Neural crest cell (in vitro differentiated cells): ENCODE data around the gene CADM1. TPM values are rescaled to one million over a fixed set of nuclear protein-coding genes. Genes with fewer than 3 reads are reported as not detected.
A peak's percentile ranks its signal among the peaks of the same experiment; 100 is the strongest.

Experiments used
- DNase-seq: peaks from one replicate; pipeline ENCODE4 v3.0.0; 2021; ENCODE audit warnings: low read depth, mixed read lengths, low spot score
- H3K27ac Mint-ChIP-seq: one replicate; pipeline ENCODE4 v1.8.0; 2021; ENCODE audit warnings: mild to moderate bottlenecking, mixed read lengths; ENCODE audit not compliant: unreplicated experiment
- H3K27me3 Mint-ChIP-seq: 2 replicates; pipeline ENCODE4 v1.8.0; 2021; ENCODE audit warnings: low read depth, mild to moderate bottlenecking, mixed read lengths
- H3K36me3 Mint-ChIP-seq: 2 replicates; pipeline ENCODE4 v1.8.0; 2021; ENCODE audit warnings: low read depth, mild to moderate bottlenecking, mixed read lengths
- H3K4me1 Mint-ChIP-seq: 2 replicates; pipeline ENCODE4 v1.8.0; 2021; ENCODE audit warnings: mixed read lengths
- H3K4me3 Mint-ChIP-seq: one replicate; pipeline ENCODE4 v1.8.0; 2021; ENCODE audit warnings: mild to moderate bottlenecking, mixed read lengths
- H3K9me3 Mint-ChIP-seq: 2 replicates; pipeline ENCODE4 v1.8.0; 2021; ENCODE audit warnings: mixed read lengths
- CTCF ChIP-seq: fragments of 200-600 bp; sonication (generic); conservative IDR thresholded peaks from 2 replicates; pipeline ENCODE4 v1.5.0; 2021; ENCODE audit warnings: antibody characterized with exemption, mild to moderate bottlenecking
- total RNA-seq: library from RNA; stranded (reverse); gene quantifications from 2 replicates; pipeline ENCODE4 v1.2.1, GENCODE V29; 2021

CADM1 gene
- total RNA-seq, 1 donor from 2014 or later: 112 TPM

GRCh38 chr11:115326526-115326925 lies 177.7 kb downstream of the CADM1 start:
- no peak for DNase-seq
- Mint-ChIP-seq H3K9me3 (no peaks in the 10 kb centered on the region), H3K27me3 (no peaks in the 10 kb centered on the region), H3K36me3 (peaks cover 5% of the 10 kb centered on the region), H3K27ac (no peak overlapping the region), H3K4me1 (no peaks in the 10 kb centered on the region), H3K4me3 (no peak overlapping the region)
- TF ChIP-seq CTCF: no peak

GRCh38 chr11:115325523-115325922 lies 178.7 kb downstream of the CADM1 start:
- Mint-ChIP-seq H3K27ac (no peak overlapping the region), H3K9me3 (no peaks in the 10 kb centered on the region), H3K4me1 (no peaks in the 10 kb centered on the region), H3K36me3 (peaks cover 5% of the 10 kb centered on the region), H3K27me3 (no peaks in the 10 kb centered on the region), H3K4me3 (no peak overlapping the region)
- no peak for TF ChIP-seq CTCF
- DNase-seq: no peak

- Mint-ChIP-seq H3K27ac (no peak overlapping the region), H3K9me3 (no peaks in the 10 kb centered on the region), H3K36me3 (peaks cover 5% of the 10 kb centered on the region), H3K4me1 (peaks cover under 1% of the 10 kb centered on the region), H3K4me3 (no peak overlapping the region), H3K27me3 (no peaks in the 10 kb centered on the region)
- peak; percentile 89 for TF ChIP-seq CTCF
- no peak for DNase-seq
Observed at GRCh38 chr11:115324581-115325432, 179.4 kb downstream of the CADM1 start.

GRCh38 chr11:115322553-115323203 lies 181.5 kb downstream of the CADM1 start:
- Mint-ChIP-seq H3K4me1 (peaks cover 14% of the 10 kb centered on the region), H3K36me3 (no peaks in the 10 kb centered on the region), H3K27me3 (no peaks in the 10 kb centered on the region), H3K4me3 (no peak overlapping the region), H3K27ac (no peak overlapping the region), H3K9me3 (no peaks in the 10 kb centered on the region)
- no peak for TF ChIP-seq CTCF
- no peak for DNase-seq

GRCh38 chr11:115321605-115322289 lies 182.5 kb downstream of the CADM1 start:
- Mint-ChIP-seq H3K36me3 (no peaks in the 10 kb centered on the region), H3K27ac (no peak overlapping the region), H3K9me3 (no peaks in the 10 kb centered on the region), H3K4me3 (no peak overlapping the region), H3K27me3 (no peaks in the 10 kb centered on the region), H3K4me1 (peaks cover 18% of the 10 kb centered on the region)
- DNase-seq: no peak
- TF ChIP-seq CTCF: no peak
